ENCODE measurements around the gene DNAH3. TPM values are rescaled to one million over a fixed set of nuclear protein-coding genes. Genes with fewer than 3 reads are reported as not detected.

DNAH3 gene
- total RNA-seq, 2 donors from 2014 or later = 0.40 to 0.82 TPM

DNA sequence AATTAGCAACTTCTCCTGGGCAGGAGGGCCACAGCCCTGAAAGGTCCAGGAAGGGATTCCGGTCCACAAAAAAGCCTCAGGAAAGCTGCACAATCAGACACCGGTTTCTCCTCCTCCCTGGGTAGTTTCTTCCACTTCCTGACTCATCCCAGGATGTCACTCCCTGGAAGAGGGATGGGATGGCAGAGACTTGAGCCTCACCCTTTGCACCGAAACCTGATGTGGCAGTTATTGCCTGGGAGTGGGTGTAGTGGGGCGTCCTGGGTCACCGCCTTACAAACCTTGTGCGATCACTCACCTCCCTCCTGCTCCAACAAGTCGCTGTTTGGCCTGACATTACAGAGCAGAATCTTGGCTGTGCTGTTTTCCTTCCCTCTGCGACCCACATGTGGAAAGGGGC is 179.2 kb downstream of the DNAH3 start:
- Mint-ChIP-seq H3K27me3 (ENCODE audit: insufficient read depth) (no peaks in the 10 kb centered on the region), H3K9me3 (no peaks in the 10 kb centered on the region), H3K4me3 (no peak overlapping the region), H3K27ac (no peak overlapping the region), H3K36me3 (ENCODE audit: low read depth) (no peaks in the 10 kb centered on the region), H3K4me1 (peaks cover 14% of the 10 kb centered on the region)
- Histone ChIP-seq H3K27me3 (ENCODE audit: control insufficient read depth, insufficient read depth, low read length, poor library complexity, severe bottlenecking) (no peaks in the 10 kb centered on the region), H3K36me3 (ENCODE audit: control insufficient read depth, insufficient read depth, low read length) (no peaks in the 10 kb centered on the region), H3K9ac (ENCODE audit: extremely low read depth, low read length, poor library complexity, severe bottlenecking) (no peak overlapping the region), H3K4me1 (ENCODE audit: control insufficient read depth, insufficient read depth, low read length) (no peaks in the 10 kb centered on the region), H3K9me3 (ENCODE audit: control insufficient read depth, low read length) (no peaks in the 10 kb centered on the region), H3K27ac (ENCODE audit: low read depth, low read length) (no peak overlapping the region), H3K4me3 (ENCODE audit: low read length) (no peak overlapping the region)
- 85 to 88% methylated on average over 4 to 8 of the region's 8 CpGs for WGBS, 2 experiments (ENCODE audit: insufficient coverage in 1 of 2, insufficient read length in 1 of 2)
- no peak for DNase-seq
- TF ChIP-seq, protein P1, sequence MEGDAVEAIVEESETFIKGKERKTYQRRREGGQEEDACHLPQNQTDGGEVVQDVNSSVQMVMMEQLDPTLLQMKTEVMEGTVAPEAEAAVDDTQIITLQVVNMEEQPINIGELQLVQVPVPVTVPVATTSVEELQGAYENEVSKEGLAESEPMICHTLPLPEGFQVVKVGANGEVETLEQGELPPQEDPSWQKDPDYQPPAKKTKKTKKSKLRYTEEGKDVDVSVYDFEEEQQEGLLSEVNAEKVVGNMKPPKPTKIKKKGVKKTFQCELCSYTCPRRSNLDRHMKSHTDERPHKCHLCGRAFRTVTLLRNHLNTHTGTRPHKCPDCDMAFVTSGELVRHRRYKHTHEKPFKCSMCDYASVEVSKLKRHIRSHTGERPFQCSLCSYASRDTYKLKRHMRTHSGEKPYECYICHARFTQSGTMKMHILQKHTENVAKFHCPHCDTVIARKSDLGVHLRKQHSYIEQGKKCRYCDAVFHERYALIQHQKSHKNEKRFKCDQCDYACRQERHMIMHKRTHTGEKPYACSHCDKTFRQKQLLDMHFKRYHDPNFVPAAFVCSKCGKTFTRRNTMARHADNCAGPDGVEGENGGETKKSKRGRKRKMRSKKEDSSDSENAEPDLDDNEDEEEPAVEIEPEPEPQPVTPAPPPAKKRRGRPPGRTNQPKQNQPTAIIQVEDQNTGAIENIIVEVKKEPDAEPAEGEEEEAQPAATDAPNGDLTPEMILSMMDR (conservative IDR thresholded peaks at IDR 0.05) = no peak

- no peak overlapping the region for H3K9ac ChIP-seq (ENCODE audit: extremely low read depth, low read length, poor library complexity, severe bottlenecking)
- TF ChIP-seq, protein P1 (conservative IDR thresholded peaks at IDR 0.05) = no peak
- Mint-ChIP-seq H3K9me3 (no peaks in the 10 kb centered on the region), H3K4me1 (peaks cover 14% of the 10 kb centered on the region), H3K4me3 (no peak overlapping the region), H3K27me3 (ENCODE audit: insufficient read depth) (no peaks in the 10 kb centered on the region), H3K36me3 (ENCODE audit: low read depth) (no peaks in the 10 kb centered on the region), H3K27ac (no peak overlapping the region)
- no peaks in the 10 kb centered on the region for H3K4me1 ChIP-seq (ENCODE audit: control insufficient read depth, insufficient read depth, low read length)
- 86% methylated on average over 5 of the region's 5 CpGs; no CpG with 5 or more reads in 1 of the 2 experiments for WGBS, 2 experiments (ENCODE audit: insufficient coverage in 1 of 2, insufficient read length in 1 of 2)
- peak; percentile 54 for DNase-seq
- no peaks in the 10 kb centered on the region for H3K27me3 ChIP-seq (ENCODE audit: control insufficient read depth, insufficient read depth, low read length, poor library complexity, severe bottlenecking)
- H3K27ac ChIP-seq (ENCODE audit: low read depth, low read length) = no peak overlapping the region
- H3K36me3 ChIP-seq (ENCODE audit: control insufficient read depth, insufficient read depth, low read length) = no peaks in the 10 kb centered on the region
- H3K4me3 ChIP-seq (ENCODE audit: low read length) = no peak overlapping the region
- no peaks in the 10 kb centered on the region for H3K9me3 ChIP-seq (ENCODE audit: control insufficient read depth, low read length)
Observed at GRCh38 chr16:20969386-20969785, 181.3 kb downstream of the DNAH3 start.

DNA sequence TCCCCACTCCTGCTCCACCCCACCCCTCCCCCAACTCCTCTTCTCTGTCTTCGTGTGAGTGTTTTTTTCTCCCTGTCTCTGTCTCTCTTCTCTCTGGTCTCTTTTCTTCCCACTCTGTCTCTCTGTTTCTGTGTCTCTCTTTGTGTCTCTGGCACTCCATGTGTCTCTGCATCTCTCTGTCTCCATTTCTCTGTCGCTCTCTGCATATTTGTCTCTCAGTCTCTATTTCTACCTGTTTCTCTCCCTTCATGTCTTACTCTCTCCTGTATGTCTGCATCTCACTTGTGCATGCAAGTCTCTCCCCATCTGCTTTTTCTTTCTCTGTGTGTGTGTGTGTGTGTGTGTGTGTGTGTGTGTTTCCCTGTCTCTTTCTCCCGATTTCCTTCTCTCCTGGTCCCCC is 181.9 kb downstream of the DNAH3 start:
- no peak for DNase-seq
- TF ChIP-seq, protein P1 (conservative IDR thresholded peaks at IDR 0.05) = no peak
- H3K9me3 ChIP-seq (ENCODE audit: control insufficient read depth, low read length) = no peaks in the 10 kb centered on the region
- no peak overlapping the region for H3K27ac ChIP-seq (ENCODE audit: low read depth, low read length)
- no peaks in the 10 kb centered on the region for H3K4me1 ChIP-seq (ENCODE audit: control insufficient read depth, insufficient read depth, low read length)
- peaks cover 14% of the 10 kb centered on the region for H3K4me1 Mint-ChIP-seq
- no peak overlapping the region for H3K27ac Mint-ChIP-seq
- no peak overlapping the region for H3K4me3 Mint-ChIP-seq
- 63 to 89% methylated on average over 2 of the region's 3 CpGs for WGBS, 2 experiments (ENCODE audit: insufficient coverage in 1 of 2, insufficient read length in 1 of 2)
- H3K27me3 Mint-ChIP-seq (ENCODE audit: insufficient read depth) = no peaks in the 10 kb centered on the region
- no peaks in the 10 kb centered on the region for H3K36me3 Mint-ChIP-seq (ENCODE audit: low read depth)
- H3K9me3 Mint-ChIP-seq = no peaks in the 10 kb centered on the region
- no peaks in the 10 kb centered on the region for H3K27me3 ChIP-seq (ENCODE audit: control insufficient read depth, insufficient read depth, low read length, poor library complexity, severe bottlenecking)
- H3K4me3 ChIP-seq (ENCODE audit: low read length) = no peak overlapping the region
- H3K36me3 ChIP-seq (ENCODE audit: control insufficient read depth, insufficient read depth, low read length) = no peaks in the 10 kb centered on the region
- H3K9ac ChIP-seq (ENCODE audit: extremely low read depth, low read length, poor library complexity, severe bottlenecking) = no peak overlapping the region

Measured in endodermal cell (in vitro differentiated cells).